Measurements from ENCODE around the gene MINDY4. TPM values are rescaled to one million over a fixed set of nuclear protein-coding genes. Genes with fewer than 3 reads are reported as not detected.
A peak's percentile ranks its signal among the peaks of the same experiment; 100 is the strongest.

MINDY4 gene
- total RNA-seq, 1 donor from 2014 or later, result 2.4 TPM

- FAIRE-seq (no peak), DNase-seq (ENCODE audit: low spot score in 2 of 2) (peak in 1 of 2 donors; percentile 32)
Observed at GRCh38 chr7:30869794-30870611, 98.8 kb downstream of the MINDY4 start.

GRCh38 chr7:30870821-30871518 is 99.8 kb downstream of the MINDY4 start:
- no peak for DNase-seq (ENCODE audit: low spot score in 2 of 2)
- FAIRE-seq, result no peak

- DNase-seq (ENCODE audit: low spot score in 2 of 2), result no peak
- no peak for FAIRE-seq
Observed at GRCh38 chr7:30871655-30872054, 100.4 kb downstream of the MINDY4 start.

GRCh38 chr7:30873207-30873606 is 102.0 kb downstream of the MINDY4 start:
- FAIRE-seq, result no peak
- no peak for DNase-seq (ENCODE audit: low spot score in 2 of 2)

GRCh38 chr7:30873656-30874055 is 102.4 kb downstream of the MINDY4 start:
- FAIRE-seq (no peak), DNase-seq (ENCODE audit: low spot score in 2 of 2) (no peak)

GRCh38 chr7:30874656-30875302 is 103.6 kb downstream of the MINDY4 start:
- FAIRE-seq (no peak), DNase-seq (ENCODE audit: low spot score in 2 of 2) (no peak)

- FAIRE-seq (no peak), DNase-seq (ENCODE audit: low spot score in 2 of 2) (no peak)
Observed at GRCh38 chr7:30877015-30877769, 106.0 kb downstream of the MINDY4 start.

- FAIRE-seq, result no peak
- no peak for DNase-seq (ENCODE audit: low spot score in 2 of 2)
Observed at GRCh38 chr7:30877993-30878392, 106.8 kb downstream of the MINDY4 start.

GRCh38 chr7:30879139-30880124 is 108.2 kb downstream of the MINDY4 start:
- FAIRE-seq (no peak), DNase-seq (ENCODE audit: low spot score in 2 of 2) (no peak)

GRCh38 chr7:30880125-30880720 is 109.0 kb downstream of the MINDY4 start:
- FAIRE-seq (no peak), DNase-seq (ENCODE audit: low spot score in 2 of 2) (no peak)

GRCh38 chr7:30880941-30881340 is 109.7 kb downstream of the MINDY4 start:
- no peak for DNase-seq (ENCODE audit: low spot score in 2 of 2)
- FAIRE-seq, result no peak

- DNase-seq (ENCODE audit: low spot score in 2 of 2), result no peak
- no peak for FAIRE-seq
Observed at GRCh38 chr7:30881448-30881847, 110.2 kb downstream of the MINDY4 start.

GRCh38 chr7:30884881-30885280 is 113.7 kb downstream of the MINDY4 start:
- no peak for DNase-seq (ENCODE audit: low spot score in 2 of 2)
- no peak for FAIRE-seq

- FAIRE-seq, result no peak
- no peak for DNase-seq (ENCODE audit: low spot score in 2 of 2)
Observed at GRCh38 chr7:30886608-30887011, 115.4 kb downstream of the MINDY4 start.

- no peak for FAIRE-seq
Observed at GRCh38 chr7:30887464-30887872, 116.3 kb downstream of the MINDY4 start.

GRCh38 chr7:30888747-30889146 is 117.5 kb downstream of the MINDY4 start:
- DNase-seq (ENCODE audit: low spot score in 2 of 2) (no peak), FAIRE-seq (no peak)

More at GRCh38 chr7:30887464-30887872, 116.3 kb downstream of the MINDY4 start:
- DNase-seq (ENCODE audit: low spot score in 2 of 2), result no peak

- DNase-seq (ENCODE audit: low spot score in 2 of 2) (no peak), FAIRE-seq (no peak)
Observed at GRCh38 chr7:30890226-30890625, 119.0 kb downstream of the MINDY4 start.

- DNase-seq (ENCODE audit: low spot score in 2 of 2) (peak in 1 of 2 donors; percentile 19), FAIRE-seq (no peak)
Observed at GRCh38 chr7:30893357-30893756, 122.1 kb downstream of the MINDY4 start.

GRCh38 chr7:30894009-30894408 is 122.8 kb downstream of the MINDY4 start:
- no peak for FAIRE-seq
- no peak for DNase-seq (ENCODE audit: low spot score in 2 of 2)
